Activated T-helper 9 cell treated with anti-CD3 and anti-CD28 coated beads, Interleukin-2, amount 50 U/mL, for 16 hours (primary cell): ENCODE data around the gene PTPN2.
"Not testable (repeated sequence)": the region's sequence is repeated elsewhere in the genome, so short reads cannot be mapped to it uniquely, and the experiment has no call there.

Experiments
- DNase-seq: peaks from one replicate; pipeline ENCODE4 v3.0.0-alpha.2; 2020; ENCODE audit warnings: low read depth

The PTPN2 gene

DNA sequence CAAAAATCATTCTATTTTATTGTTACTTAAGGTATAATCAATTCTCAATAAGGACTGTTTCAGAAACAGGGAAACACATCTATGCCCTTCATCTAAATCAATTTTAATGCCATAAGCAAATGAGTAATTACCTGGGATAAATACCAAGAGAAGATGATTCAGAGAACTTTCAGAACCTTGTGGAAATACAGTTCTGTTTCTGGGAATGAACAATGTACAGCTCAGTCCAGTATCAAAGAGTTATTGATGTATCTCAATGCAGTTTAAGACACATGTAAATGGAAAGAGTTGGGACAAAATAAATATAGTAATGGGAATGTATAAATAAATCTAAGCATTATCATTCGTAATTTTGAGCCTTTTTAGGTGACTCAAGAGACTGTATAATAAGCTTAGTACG is 60.1 kb downstream of the PTPN2 start:
- no peak for DNase-seq

DNA sequence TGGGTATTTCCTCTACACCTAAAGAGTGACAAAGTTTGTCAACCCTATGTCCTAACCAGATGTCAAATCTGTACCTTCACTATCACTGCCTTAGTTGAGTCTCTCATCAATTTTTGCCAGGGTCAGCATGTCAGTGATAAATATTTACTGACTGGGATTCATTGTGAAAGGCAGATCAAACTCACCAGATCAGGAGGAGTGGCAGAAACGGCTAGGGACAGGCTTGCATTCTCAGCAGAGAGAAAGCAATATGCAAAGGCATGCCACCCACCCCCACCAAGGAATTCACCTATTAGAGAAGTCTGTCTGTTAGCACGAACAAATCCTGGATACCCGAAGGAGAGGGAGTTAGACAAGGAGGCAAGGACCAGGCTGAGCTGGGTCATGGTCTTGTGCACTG is 62.6 kb downstream of the PTPN2 start:
- DNase-seq: no peak

DNA sequence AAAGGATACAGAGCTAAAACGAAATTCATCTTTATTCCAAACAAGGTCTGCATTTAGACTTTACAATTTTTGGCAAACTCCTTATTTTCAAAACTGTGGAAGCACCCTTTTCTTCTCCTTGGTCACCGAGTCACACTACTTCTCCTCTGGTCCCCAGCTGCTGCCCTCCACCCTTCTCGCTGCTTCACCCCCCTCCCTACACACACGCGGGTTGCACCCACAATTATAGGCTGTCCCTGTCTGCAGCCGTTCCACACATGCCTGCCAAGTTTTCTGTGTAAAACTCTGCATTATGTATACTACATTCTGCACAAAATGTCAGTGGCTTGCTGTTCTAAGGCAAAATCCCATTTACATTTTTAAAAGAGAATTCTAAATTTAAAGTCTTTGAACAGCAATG is 63.5 kb downstream of the PTPN2 start:
- no peak for DNase-seq

- no peak for DNase-seq
Observed at GRCh38 chr18:12819841-12820240, 64.2 kb downstream of the PTPN2 start.

DNA sequence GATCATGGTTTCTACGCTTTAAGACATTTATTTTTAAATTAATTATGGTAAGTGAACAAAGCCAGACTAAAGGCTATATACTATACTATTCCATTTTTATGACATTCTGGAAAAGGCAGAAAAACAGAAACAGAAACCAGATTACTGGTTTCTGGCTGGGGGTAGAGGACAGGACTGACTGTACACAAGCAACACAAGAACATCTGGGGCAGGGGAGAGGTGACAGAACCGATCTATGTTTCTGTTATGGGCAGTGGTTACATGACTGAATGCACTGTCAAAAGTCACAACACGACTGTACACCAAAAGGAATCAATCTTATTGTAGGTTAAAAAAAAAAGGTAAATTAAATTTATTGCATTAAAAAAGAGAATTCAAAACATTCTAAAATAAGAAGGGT is 64.7 kb downstream of the PTPN2 start:
- no peak for DNase-seq

- no peak for DNase-seq
Observed at GRCh38 chr18:12818243-12818642, 65.8 kb downstream of the PTPN2 start.

GRCh38 chr18:12816451-12816850 is 67.6 kb downstream of the PTPN2 start:
- no peak for DNase-seq

GRCh38 chr18:12811191-12811950 is 72.7 kb downstream of the PTPN2 start:
- DNase-seq: no peak

DNA sequence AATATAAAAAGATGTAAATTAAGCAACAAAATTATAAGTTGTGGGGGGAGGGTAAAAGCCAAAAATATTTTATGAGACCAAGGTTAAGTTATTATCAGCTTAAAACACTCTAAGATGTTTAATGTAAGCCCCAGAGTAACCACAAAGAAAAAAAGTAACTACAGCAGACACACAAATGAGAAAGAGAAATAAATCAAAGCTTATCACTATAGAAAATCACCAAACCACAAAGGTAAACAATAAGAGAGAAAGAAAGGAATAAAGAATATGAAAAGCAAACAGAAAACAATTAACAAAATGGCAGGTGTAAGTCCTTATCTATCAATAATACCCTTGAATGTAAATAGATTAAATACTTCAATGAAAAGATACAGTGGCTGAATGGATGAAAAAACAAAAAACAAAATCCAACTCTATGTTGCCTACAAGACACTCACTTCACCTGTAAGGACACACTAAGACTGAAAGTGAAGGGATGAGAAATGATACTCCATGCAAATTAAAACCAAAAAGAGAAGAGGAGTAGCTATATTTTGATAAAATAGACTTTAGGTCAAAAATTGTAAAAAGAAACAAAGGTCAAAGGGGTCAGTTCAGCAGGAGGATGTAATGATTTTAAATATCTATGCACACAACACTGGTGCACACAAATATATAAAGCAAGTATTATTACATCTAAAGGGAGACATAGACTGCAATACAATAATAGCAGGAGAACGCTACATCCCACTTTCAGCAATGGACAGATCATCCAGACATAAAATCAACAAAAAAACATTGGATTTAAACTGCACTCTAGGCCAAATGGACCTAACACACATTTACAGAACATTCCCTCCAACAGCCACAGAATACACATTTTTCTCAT is 80.7 kb downstream of the PTPN2 start:
- no peak for DNase-seq

DNA sequence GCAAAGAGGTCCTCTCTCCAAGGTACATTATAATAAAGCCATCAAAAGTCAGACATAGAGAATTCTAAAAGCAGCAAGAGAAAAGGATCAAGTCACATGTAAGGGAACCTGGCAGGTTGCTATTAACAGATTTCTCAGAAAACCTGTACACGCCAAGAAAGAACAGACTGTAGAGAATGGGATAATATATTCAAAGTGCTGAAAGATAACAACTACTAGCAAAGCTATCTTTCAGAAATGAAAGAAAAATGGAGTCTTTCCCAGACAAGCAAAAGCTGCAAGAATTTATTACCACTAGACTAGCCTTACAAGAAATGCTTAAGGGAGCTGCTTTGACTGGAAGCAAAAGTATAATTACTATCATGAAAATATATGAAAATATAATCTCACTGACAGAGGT is 81.5 kb downstream of the PTPN2 start:
- no peak for DNase-seq

DNA sequence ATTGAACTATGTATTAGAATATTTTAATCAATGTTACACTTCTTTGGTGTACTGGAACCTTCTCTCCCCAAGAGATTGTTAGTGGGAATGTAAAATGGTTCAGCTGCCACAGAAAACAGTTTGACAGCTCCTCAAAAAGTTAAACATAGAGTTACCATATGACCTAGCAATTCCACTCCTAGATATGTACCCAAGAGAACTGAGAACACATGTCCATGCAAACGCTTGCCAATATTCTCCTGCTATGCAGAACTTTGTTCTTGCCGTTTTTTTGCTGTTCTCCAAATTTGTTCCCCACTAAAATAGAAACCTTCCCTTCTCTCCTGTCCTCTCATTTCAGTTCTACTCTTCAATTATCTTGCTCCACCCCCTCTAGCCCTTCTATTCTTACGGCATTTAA is 87.6 kb downstream of the PTPN2 start:
- DNase-seq: no peak

- no peak for DNase-seq
Observed at GRCh38 chr18:12791610-12792009, 92.4 kb downstream of the PTPN2 start.

- DNase-seq: no peak
Observed at GRCh38 chr18:12786669-12787068, 97.4 kb downstream of the PTPN2 start.

DNA sequence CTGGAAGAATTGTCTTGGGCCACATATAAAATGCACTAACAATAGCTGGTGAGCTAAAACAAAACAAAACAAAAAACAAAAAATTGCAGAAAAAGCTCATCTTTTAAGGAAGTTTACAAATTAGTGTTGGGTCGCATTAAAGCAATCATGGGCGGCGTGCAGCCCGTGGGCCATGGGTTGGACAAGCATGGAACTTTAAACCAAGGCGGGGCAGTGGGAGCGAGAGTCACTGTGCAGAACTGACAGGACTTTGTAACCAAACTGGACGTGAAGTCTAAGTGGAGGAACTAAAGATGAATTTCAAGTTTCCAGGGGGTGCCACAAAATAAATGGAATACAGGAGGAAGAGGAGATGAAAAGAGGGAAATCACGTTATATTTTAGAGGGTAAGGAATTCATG is 100.5 kb downstream of the PTPN2 start:
- DNase-seq: no peak

DNA sequence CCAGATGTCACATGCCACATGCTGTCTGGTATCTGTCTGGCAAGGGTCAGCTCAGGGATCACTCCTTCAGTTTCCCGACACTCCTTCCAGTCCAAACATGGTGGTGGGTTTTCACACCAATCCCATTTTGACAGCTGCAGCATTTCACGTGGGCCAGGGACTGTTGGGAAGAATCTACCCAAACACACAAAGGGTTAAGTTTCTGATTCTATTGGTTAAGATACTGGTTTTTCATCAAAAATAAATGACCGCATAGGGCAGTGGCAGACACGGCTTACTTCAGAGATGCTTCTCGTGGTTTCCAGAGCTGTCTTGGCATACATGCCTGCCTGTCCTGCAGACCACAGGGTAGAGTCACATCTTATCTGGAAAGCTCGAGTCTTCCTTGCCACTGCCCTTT is 101.5 kb downstream of the PTPN2 start:
- DNase-seq: no peak

DNA sequence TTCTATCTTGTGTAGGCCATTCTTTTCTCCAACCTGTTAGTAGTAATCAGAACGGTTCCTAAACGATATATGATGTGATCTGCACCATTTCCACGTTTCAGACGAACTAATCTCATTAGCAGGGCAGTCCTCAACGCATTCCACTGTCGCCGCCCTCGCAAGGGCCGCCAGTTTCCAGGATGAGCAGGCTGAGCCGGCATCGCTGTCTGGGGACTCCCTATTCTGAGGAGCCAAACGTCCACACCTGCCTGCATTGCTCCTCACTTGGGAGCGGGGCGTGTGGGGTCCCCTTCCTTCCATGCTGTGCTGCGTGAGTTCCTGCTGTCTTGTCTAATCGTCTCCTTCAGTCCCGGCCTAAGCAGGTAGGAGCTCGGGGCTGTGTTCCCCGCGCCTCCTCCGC is 104.6 kb downstream of the PTPN2 start:
- no peak for DNase-seq

DNA sequence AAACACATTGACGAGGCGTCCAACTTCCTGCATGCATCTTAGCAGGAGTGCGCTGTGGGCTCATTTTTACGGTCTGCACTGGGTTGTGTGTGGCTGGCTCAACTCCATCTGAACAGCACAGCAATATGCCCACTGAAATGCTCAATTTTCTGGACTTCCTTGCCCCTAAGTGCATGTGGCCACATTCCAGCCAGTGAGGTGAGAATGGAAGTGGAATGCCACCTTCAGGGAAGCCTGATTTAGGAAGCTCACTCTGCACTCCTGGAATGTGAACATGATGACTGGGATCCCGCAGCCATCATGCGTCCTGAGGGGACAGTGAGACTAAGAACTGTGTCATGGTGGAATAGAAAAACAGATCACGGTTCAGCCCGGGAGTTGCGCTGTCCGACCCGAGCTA is 105.0 kb downstream of the PTPN2 start:
- no peak for DNase-seq

DNA sequence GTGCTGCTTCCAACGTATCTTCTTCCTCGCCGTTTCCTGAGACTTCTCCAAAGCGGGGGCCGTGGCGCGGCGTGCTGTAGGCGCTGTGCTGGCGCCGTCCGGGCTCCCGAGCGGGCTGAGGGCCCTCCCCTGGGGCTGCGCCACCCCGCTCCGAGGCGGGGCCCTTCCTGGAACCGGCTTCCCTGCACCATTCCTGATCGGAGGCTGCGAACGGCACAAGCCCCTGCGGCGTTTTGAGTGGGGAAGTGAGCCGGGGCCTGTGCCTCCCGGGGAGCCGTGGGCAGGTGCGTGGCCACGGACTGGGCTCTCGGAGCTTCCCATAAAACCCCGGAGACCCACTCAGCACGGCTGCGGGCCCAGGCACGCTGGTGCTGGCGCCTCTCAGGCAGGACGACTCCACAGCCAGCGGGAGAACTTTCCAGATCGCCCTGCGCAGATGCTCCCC is 106.5 kb downstream of the PTPN2 start:
- no peak for DNase-seq

- no peak for DNase-seq
Observed at GRCh38 chr18:12776821-12777471, 107.1 kb downstream of the PTPN2 start.

GRCh38 chr18:12776415-12776814 is 107.6 kb downstream of the PTPN2 start:
- not testable (repeated sequence) for DNase-seq

DNA sequence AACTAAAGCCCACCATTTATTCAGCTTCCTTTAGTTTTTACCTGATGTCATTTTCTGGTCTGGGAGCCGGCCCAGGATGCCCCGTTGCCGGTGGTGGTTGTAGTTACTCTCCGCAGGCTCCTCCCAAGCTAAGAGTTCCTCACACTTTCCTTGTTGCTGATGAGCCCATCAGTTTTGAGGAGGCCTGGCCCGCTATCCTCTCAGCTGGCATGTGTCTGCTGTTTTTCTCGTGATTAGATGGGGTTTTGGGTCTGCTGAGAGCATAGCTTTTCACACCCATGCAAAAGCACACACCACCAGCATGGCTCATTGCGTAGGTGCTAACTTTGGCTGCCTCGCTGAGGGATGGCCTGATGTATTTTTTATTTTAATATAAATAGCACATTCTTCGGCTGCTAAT is 109.1 kb downstream of the PTPN2 start:
- DNase-seq: no peak

GRCh38 chr18:12773369-12773768 is 110.7 kb downstream of the PTPN2 start:
- no peak for DNase-seq

GRCh38 chr18:12772111-12772510 is 111.9 kb downstream of the PTPN2 start:
- DNase-seq: no peak
